HFF-Myc (cell line): ENCODE measurements around the gene SEMA6A.

Experiments
- DNase-seq: peaks from one replicate; pipeline ENCODE4 v3.0.0-alpha.2; 2011; ENCODE audit warnings: low read depth; ENCODE audit errors: extremely low read depth
- H3K4me3 ChIP-seq: replicated peaks from 2 replicates; pipeline ENCODE4 v1.5.1; 2011; ENCODE audit warnings: low read depth, mild to moderate bottlenecking, control low read depth, low read length
- TF ChIP-seq, protein P1 (sequence below): IDR thresholded peaks from 2 replicates; pipeline ENCODE4 v1.5.1; 2012; ENCODE audit warnings: mild to moderate bottlenecking, low read depth, low read length, control low read depth; ENCODE audit errors: missing control alignments

Gene SEMA6A

DNA sequence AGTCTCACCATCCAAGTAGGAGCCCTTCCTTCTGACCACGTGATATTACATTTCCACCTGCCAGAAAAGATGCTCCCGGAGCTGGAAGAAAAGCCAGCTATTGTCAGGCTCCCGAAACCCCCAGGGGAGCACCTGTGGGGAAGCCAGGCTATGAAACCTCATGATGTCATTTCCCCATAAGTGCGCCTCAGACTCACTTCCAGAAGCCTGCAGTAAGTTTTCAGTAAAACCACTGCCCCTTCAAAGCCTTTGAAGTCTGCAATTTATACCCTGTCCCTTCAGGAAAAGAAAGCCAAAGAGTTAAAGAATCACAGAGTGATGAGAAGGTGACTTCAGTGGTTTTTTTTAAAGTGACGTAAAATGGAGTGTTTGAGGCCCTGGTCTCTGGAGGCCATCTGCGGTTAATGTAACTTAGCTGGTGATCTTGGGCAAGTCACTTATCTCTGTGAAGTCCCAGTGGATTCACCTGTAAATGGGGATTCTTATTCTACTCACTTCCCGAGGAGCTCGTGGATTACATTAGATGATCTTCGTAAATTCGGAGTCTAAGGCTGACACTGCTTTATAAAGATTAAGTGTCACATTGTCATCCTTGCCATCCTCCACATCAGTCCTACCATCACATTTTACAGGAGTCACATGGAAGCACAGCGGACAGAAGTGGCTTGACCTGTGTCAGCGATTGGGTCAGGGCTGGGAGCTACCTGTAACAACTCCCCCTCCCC, 2.6 kb upstream of the SEMA6A start:
- TF ChIP-seq, protein P1, sequence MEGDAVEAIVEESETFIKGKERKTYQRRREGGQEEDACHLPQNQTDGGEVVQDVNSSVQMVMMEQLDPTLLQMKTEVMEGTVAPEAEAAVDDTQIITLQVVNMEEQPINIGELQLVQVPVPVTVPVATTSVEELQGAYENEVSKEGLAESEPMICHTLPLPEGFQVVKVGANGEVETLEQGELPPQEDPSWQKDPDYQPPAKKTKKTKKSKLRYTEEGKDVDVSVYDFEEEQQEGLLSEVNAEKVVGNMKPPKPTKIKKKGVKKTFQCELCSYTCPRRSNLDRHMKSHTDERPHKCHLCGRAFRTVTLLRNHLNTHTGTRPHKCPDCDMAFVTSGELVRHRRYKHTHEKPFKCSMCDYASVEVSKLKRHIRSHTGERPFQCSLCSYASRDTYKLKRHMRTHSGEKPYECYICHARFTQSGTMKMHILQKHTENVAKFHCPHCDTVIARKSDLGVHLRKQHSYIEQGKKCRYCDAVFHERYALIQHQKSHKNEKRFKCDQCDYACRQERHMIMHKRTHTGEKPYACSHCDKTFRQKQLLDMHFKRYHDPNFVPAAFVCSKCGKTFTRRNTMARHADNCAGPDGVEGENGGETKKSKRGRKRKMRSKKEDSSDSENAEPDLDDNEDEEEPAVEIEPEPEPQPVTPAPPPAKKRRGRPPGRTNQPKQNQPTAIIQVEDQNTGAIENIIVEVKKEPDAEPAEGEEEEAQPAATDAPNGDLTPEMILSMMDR, result no peak
- H3K4me3 ChIP-seq, result no peak overlapping the region
- DNase-seq, result no peak

DNA sequence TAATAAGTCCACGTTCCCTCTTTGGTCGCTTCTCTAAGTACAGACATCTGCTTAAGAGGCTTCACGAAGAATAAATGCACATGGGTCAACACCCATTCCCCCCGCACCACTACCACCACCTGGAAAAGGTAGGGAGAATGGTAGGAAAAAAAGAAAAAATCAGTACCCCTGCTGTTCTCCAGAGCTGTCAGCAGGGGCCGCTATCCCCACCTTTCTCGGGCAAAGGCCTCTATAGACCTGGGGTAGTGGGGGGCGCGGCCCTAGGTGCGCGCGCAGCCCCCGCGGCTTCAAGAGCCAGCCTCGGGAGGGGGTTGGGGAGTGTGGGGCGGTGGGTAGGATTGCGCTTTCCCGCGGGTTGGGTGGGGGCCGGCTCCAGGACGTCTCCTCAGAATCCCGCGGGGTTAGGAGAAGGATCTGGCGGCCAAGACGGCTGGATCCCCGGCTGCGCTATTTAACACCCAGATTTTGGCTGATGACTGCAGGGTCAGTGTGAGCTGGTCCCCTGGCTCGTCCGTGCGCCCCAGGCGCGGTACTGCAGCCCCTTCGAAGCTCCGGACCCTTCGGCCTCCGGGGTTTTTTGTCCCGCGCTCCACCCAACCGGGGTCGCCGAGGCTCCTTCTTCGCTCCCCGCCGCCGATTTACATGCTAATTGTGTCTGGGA, 1.6 kb upstream of the SEMA6A start:
- H3K4me3 ChIP-seq, result no peak overlapping the region; the same call in 1 of the 2 replicates
- TF ChIP-seq, protein P1, result peak; percentile 75
- peak; percentile 4 for DNase-seq

DNA sequence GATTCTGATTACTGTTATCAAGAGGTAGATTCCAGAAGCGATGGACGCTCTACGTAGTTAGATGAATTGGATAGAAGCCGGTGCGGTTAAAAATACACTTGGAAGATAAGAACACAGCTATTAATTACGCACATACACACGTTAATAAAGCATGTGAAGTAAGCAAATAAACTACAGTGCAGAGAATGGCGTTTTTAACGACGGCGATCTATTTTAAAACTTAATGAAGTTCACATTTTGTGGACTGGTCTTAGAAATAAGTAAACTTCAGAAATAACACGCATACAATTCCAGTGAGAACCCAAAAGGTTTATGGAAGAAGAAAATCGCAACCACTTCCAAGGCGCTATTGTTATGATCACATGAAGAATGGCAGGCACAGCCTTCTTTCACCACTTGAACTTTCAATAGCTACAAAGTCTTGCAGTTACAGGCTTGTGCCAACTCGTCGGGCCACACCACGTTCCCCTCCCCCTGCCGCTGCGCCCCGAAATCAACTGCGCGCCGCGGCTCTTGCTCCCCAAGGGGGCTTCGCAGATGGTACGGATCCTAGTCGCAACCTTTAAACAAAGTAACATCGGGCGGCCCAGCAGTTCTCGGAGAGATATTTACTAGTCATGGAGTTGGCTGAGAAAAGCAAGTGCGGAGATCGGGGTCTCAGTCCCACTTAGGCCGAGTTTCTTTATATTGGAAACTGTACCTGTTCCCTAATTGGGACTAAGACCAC, 866 bp upstream of the SEMA6A start:
- TF ChIP-seq, protein P1, result no peak
- no peak for DNase-seq
- H3K4me3 ChIP-seq, result no peak overlapping the region

DNA sequence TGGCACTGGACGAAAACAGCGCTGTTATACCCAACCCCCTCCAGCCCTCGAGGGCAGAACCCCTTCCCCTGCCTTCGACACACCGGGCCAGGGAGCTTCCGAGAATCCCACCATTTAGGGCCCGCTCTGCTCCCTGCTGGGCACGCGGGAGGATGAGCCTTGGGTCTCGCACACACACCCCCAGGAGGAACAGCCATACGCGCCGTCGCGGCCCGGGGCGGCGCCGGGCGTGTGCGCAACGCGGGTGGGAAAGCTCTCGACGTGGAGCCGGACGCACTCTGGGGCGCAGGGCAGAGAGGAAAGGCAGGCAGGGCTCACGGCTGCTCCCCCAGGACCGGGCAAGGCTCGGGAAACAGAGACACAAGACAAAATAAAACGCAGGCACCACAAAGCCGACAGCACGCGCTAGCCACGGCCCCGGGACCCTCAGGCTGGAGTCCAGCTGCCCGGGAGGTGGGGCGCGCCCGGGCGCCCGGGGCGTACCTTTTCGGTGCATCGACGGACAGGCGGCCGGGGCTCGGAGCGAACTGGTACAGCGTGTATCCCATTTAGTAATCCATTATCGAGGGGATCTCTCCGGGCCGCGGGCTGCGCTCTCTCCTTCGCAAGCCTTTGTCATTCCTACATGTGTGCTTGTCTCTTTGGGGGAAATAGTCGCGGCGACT, 789 bp downstream of the SEMA6A start:
- no peak for DNase-seq
- H3K4me3 ChIP-seq, result peak overlapping the region; percentile 40
- TF ChIP-seq, protein P1, result no peak

DNA sequence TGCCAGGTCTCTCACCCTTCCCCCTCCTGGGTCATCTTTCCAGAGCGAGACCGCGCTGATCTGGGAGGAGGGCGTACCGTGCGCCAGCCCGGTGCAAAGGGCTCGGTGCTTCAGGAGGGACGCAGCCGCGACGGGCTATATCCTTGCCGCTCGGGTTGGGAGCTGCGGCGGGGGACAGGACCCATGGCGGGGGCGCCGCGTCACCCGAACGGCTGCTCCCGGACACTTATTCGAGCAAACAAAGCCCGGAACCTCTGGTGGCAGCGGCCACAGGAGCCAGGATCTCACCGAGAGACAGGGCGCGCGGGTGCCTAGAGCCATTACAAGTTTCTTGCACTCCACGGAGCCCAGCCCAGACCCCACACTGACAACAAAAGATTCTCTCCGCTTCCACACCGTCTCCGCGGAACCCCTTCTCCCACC, 1.3 kb downstream of the SEMA6A start:
- no peak for DNase-seq

More for the DNA sequence above, 1.3 kb downstream of the SEMA6A start:
- H3K4me3 ChIP-seq, result no peak overlapping the region
- TF ChIP-seq, protein P1, result no peak
